ENCODE data around the gene GOSR2.

GOSR2 gene

DNA sequence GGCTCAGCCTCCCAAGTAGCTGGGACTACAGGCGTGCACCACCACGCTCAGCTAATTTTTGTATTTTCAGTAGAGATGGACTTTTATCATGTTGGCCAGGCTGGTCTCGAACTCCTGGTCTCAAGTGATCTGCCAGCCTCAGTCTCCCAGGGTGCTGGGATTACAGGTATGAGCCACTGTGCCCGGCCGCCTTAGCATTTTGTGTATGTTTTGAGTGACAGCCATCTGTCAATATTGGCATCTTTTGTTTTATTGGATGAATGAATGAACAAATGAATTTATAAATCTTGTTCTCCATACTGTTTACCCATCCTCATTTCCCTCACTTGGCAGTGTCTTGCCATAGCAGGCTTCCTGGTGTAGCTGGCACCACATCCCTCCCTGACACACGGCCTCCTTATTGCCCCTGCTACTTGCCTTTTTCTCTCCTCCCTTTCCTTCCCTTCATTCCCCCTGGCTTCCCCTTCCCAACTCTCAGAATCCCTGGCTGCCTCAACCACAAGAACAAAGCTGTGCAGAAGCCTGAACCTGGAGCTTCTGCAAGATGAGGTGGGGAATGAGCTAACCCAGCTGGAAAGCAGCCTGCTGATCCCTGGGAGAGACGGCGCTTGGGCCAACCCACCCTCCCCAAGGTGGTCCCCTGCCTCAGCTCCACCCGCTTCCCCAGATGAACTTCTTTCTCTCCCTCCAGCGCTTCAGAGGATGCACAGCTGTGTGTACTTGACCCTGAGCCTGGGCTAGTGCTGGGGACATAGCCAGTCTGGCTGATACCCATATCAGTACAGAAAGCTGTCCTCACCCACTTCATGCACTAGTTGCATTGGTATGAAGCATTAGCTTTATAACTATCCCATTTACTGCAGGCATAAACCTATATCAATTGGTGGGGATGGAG is 37.3 kb upstream of the GOSR2 start:
- no peak overlapping the region for H3K4me3 ChIP-seq (ENCODE audit: low read depth, low read length)
- TF ChIP-seq, protein P1, sequence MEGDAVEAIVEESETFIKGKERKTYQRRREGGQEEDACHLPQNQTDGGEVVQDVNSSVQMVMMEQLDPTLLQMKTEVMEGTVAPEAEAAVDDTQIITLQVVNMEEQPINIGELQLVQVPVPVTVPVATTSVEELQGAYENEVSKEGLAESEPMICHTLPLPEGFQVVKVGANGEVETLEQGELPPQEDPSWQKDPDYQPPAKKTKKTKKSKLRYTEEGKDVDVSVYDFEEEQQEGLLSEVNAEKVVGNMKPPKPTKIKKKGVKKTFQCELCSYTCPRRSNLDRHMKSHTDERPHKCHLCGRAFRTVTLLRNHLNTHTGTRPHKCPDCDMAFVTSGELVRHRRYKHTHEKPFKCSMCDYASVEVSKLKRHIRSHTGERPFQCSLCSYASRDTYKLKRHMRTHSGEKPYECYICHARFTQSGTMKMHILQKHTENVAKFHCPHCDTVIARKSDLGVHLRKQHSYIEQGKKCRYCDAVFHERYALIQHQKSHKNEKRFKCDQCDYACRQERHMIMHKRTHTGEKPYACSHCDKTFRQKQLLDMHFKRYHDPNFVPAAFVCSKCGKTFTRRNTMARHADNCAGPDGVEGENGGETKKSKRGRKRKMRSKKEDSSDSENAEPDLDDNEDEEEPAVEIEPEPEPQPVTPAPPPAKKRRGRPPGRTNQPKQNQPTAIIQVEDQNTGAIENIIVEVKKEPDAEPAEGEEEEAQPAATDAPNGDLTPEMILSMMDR (IDR thresholded peaks at IDR 0.05; ENCODE audit: insufficient read depth, low read depth, low read length, missing control alignments) = no peak
- no peak for DNase-seq (ENCODE audit: low read depth)

DNA sequence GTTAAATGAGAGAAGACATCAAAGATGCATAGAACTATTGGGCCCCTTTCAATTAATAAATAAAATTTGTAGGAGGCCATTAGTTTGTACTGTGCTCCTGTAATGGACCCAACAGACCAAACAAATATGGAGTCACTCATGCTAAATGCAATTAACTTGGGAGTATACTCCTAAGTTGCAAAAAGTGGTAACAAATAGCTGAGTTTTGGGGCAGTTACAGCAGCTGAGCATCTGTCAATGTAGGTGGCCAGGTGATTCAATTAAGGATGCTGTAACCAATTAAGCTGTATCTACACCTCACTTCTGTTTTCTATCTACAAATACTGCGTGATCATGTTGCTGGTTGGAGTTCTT is 36.7 kb upstream of the GOSR2 start:
- DNase-seq (ENCODE audit: low read depth) = no peak
- no peak overlapping the region for H3K4me3 ChIP-seq (ENCODE audit: low read depth, low read length)
- TF ChIP-seq, protein P1 (IDR thresholded peaks at IDR 0.05; ENCODE audit: insufficient read depth, low read depth, low read length, missing control alignments) = no peak

DNA sequence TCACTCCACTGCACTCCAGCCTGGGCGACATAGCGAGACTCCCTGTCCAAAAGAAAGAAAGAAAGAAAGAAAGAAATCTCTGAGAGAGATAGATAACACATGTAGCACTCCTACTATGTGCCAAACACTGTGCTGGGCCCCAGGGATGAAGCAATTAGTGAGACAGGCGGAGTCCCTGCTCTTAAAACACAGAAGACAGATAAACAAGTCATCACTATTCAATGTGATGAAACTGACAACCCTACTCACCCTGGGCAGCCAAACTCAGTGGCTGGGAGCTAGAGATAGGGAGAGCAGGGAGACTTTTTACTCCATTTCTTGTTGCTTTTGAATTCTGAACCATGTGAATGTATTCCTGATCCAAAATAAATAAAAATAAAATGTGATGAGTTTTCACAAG is 35.2 kb upstream of the GOSR2 start:
- H3K4me3 ChIP-seq (ENCODE audit: low read depth, low read length) = no peak overlapping the region
- DNase-seq (ENCODE audit: low read depth) = no peak
- TF ChIP-seq, protein P1 (IDR thresholded peaks at IDR 0.05; ENCODE audit: insufficient read depth, low read depth, low read length, missing control alignments) = no peak

DNA sequence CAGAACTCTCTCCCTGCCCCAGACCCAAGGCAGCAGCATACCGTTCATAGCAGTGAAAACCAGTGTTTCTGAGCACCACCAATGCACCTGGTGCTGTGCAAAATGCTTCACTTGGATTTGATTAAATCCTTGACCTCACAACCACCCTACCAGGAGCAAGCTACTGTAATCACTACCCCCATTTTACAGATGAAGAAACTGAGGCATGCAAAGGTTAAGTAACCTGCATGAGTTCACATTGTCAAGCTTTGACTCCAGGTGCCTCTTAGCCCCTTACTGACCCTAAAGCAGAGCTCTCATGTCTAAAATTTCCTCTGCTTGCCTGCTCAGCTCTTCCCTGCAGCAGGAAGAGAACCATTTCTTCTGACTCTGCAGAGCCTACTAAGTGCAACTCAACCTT is 34.2 kb upstream of the GOSR2 start:
- TF ChIP-seq, protein P1 (IDR thresholded peaks at IDR 0.05; ENCODE audit: insufficient read depth, low read depth, low read length, missing control alignments) = no peak
- DNase-seq (ENCODE audit: low read depth) = no peak
- H3K4me3 ChIP-seq (ENCODE audit: low read depth, low read length) = no peak overlapping the region

DNA sequence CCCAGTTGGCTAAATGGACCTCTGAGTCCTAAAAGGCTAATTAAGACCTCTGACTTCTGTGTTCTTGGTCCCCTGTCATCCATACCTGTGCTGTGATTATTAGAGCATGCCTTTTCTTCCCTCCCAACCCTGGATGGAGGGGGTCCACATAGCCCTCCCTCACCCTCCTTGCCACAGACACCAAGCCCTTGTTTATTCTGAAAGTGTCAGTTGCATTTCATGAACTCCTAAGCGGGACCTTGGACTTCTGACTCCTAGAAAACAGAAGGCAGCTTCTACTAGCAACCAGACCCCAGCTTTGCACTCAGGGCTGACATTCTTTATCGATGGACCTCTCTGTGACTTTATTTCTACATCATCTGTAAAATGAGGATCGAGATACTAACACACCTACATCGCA is 33.4 kb upstream of the GOSR2 start:
- H3K4me3 ChIP-seq (ENCODE audit: low read depth, low read length) = no peak overlapping the region
- no peak for DNase-seq (ENCODE audit: low read depth)
- TF ChIP-seq, protein P1 (IDR thresholded peaks at IDR 0.05; ENCODE audit: insufficient read depth, low read depth, low read length, missing control alignments) = no peak

DNA sequence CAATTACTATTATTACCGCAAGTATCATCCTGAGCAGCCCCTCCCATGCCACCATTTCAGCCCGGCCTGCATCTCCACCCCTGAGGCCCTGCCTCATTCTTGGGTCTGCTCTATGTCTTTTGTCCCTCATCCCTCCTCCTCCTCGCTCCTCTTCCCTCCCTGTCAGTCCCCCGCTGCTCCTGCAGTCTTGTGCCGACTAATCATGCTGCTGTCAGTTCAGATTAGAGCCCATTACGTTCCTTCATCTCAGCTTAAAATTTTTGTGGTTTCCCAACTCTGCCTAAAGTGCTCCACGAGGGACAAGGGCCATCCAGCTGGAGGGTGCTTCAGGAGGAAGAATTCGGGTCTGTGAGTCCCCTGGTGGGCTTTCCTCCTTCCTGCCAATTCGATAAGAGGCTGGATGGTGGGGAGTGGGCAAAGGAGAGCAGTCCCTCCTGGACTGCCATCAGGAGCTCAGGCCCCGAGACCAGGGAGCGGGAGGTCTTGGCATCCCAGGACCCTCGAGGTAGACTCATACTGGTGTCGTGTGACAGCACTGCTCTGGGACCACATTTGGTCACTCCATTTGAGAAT is 32.9 kb upstream of the GOSR2 start:
- no peak for DNase-seq (ENCODE audit: low read depth)
- TF ChIP-seq, protein P1 (IDR thresholded peaks at IDR 0.05; ENCODE audit: insufficient read depth, low read depth, low read length, missing control alignments) = no peak
- no peak overlapping the region for H3K4me3 ChIP-seq (ENCODE audit: low read depth, low read length)

Data from GM12865 (cell line).